ENCODE measurements around the gene NYNRIN.
A peak's percentile ranks its signal among the peaks of the same experiment; 100 is the strongest.
"Not testable (repeated sequence)": the region's sequence is repeated elsewhere in the genome, so short reads cannot be mapped to it uniquely, and the experiment has no call there.

NYNRIN gene

GRCh38 chr14:24431569-24432258, 32.9 kb downstream of the NYNRIN start:
- DNase-seq (ENCODE audit: low spot score) = peak; percentile 90

DNA sequence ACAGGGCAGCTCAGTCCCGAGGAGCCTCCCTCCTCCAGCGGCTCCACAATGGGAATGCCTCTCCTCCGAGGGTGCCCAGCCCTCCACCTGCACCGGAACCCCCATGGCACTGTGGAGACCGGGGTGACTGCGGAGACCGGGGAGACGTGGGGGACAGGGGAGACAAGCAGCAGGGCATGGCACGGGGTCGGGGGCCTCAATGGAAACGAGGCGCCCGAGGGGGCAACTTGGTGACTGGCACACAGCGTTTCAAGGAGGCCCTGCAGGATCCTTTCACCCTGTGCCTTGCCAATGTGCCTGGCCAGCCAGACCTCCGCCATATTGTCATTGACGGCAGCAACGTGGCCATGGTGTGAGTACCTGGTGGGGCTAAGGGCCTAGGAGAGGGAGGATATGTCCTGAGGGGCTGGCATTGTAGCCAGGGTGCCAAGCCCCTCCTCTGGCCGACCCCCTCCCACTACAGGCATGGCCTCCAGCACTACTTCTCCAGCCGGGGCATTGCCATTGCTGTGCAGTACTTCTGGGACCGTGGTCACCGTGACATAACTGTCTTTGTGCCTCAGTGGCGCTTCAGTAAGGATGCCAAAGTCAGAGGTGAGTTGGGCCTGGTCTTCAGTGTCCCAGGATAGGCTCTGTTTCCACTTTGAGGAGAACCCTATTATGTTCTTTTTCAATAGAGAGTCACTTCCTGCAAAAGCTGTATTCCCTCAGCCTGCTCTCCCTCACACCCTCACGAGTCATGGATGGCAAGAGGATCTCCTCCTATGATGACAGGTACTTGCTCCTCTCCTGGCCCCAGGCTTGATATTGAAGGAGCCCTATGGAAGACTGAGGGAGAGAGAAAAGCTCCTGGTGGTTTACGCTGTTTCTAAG, 33.7 kb downstream of the NYNRIN start:
- no peak for DNase-seq (ENCODE audit: low spot score)

DNA sequence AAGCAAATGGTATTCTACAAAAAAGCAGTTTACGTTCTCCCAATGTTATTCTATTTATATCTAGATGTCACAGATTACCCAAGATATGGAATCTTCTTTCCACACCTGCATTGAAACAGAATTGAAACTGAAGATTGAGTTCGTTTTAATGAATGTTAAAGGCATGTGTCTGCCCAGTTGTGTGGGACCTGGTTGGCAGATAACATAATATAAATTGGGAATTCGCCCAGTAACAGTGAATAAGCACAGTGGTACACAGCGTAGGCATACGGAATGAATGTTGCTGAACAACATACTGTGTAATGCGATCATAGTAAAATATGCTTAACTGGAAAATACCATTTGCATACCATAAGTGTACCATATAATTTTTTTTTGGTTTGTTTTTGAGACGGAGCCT, 35.2 kb downstream of the NYNRIN start:
- no peak for DNase-seq (ENCODE audit: low spot score)

DNA sequence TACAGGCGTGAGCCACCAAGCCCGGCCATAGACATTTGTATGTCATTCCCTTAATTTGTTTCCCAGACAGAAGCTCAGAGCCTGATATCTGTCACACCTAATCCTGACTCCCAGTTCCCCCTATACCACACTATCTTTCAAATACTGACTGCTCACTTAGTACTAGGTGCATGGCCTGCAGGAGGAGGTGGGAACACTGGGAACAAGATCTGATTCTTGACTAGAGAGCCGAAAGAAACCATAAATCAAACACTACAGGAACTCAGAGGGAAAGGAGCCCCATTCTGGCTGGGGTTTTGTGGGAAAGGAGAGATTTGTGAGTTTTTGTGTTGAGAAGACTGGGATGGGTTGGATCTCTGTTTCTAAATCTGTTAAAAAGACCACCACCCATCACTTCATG, 35.9 kb downstream of the NYNRIN start:
- DNase-seq (ENCODE audit: low spot score) = no peak

GRCh38 chr14:24435192-24435810, 36.5 kb downstream of the NYNRIN start:
- DNase-seq (ENCODE audit: low spot score) = no peak

- DNase-seq (ENCODE audit: low spot score) = no peak
Observed at GRCh38 chr14:24435998-24436354, 37.2 kb downstream of the NYNRIN start.

- peak; percentile 75 for DNase-seq (ENCODE audit: low spot score)
Observed at GRCh38 chr14:24436355-24437019, 37.7 kb downstream of the NYNRIN start.

- DNase-seq (ENCODE audit: low spot score) = no peak
Observed at GRCh38 chr14:24437020-24437735, 38.4 kb downstream of the NYNRIN start.

DNA sequence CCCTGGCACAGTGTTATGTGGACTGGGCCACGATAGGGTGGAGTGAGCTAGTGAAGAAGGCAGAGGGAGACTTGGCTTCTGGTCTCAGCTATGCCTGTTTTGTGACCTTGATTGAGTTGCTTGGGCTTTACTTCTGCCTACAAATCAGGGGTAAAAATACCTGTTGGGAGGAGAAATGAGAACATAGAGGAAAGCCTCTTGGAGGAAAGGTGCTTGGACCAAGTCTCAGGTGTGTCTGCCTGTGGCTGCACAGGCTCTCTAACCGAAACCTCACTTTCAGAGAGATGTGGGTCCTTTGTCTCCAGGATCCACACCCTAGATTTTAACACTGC, 38.9 kb downstream of the NYNRIN start:
- DNase-seq (ENCODE audit: low spot score) = no peak

- no peak for DNase-seq (ENCODE audit: low spot score)
Observed at GRCh38 chr14:24438223-24439097, 39.7 kb downstream of the NYNRIN start.

GRCh38 chr14:24439257-24439656, 40.5 kb downstream of the NYNRIN start:
- DNase-seq (ENCODE audit: low spot score) = no peak

GRCh38 chr14:24439830-24440605, 41.2 kb downstream of the NYNRIN start:
- DNase-seq (ENCODE audit: low spot score) = no peak

- no peak for DNase-seq (ENCODE audit: low spot score)
Observed at GRCh38 chr14:24440606-24441399, 42.0 kb downstream of the NYNRIN start.

DNA sequence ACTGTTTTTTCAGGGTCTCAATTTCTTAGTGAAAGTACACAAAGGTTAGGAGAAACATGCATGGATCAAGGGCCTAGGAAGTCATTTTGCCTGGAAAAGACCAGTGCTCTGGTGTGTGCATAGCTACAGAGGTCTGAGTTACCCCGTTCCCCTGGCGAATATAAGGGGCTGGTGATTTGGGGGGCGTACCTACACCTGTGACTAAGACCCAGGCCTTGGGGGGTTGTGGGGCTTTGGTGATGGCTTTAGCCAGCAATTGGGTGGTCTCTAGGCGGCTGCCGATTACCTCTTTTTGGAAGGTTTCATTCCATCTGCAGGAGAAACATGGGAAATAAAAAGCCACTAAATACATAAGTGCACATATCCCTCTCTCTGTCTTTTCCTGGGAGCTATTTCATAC, 42.7 kb downstream of the NYNRIN start:
- no peak for DNase-seq (ENCODE audit: low spot score)

- DNase-seq (ENCODE audit: low spot score) = peak; percentile 28
Observed at GRCh38 chr14:24441904-24442239, 43.1 kb downstream of the NYNRIN start.

GRCh38 chr14:24442240-24443052, 43.6 kb downstream of the NYNRIN start, which contains the start of gene SDR39U1:
TSS of gene SDR39U1 (minus strand) at chr14:24442776. CDS start at chr14:24442769, 7 bp downstream.
- peak; percentile 95 for DNase-seq (ENCODE audit: low spot score)

DNA sequence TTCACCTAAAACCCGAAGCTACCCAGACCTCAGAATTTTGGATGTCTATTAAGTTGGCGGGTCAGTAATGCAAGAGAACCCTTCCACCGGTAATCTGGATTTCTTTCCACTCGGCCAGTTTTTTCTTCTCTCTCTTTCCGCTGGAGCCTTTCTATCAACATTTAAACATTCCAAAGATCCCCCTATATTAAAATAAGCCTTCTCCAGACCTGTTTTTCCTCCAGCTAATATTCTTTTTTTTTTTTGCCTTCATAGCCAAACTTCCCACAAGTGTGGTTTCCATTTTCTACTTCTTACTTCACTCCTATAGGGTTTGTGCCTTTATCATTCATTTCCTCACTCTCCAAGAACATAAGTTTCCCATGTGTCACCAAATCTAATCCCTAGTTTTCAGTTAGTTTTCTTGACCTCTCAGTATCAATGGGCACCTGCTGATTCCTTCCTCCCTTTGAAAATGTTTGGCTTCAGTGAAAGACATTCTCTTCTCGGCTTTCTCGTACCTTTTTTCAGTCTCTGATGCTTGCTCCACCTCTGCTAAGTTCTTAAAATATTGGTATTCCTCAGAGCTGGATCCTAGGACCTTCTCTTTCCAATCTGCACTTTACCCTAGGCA, 44.4 kb downstream of the NYNRIN start:
- no peak for DNase-seq (ENCODE audit: low spot score)

- not testable (repeated sequence) for DNase-seq (ENCODE audit: low spot score)
Observed at GRCh38 chr14:24450828-24451227, 52.0 kb downstream of the NYNRIN start.
